ENCODE results near the gene RILPL1.
"Not testable (repeated sequence)": the region's sequence is repeated elsewhere in the genome, so short reads cannot be mapped to it uniquely, and the experiment has no call there.

RILPL1 gene, protein sequence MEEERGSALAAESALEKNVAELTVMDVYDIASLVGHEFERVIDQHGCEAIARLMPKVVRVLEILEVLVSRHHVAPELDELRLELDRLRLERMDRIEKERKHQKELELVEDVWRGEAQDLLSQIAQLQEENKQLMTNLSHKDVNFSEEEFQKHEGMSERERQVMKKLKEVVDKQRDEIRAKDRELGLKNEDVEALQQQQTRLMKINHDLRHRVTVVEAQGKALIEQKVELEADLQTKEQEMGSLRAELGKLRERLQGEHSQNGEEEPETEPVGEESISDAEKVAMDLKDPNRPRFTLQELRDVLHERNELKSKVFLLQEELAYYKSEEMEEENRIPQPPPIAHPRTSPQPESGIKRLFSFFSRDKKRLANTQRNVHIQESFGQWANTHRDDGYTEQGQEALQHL

DNA sequence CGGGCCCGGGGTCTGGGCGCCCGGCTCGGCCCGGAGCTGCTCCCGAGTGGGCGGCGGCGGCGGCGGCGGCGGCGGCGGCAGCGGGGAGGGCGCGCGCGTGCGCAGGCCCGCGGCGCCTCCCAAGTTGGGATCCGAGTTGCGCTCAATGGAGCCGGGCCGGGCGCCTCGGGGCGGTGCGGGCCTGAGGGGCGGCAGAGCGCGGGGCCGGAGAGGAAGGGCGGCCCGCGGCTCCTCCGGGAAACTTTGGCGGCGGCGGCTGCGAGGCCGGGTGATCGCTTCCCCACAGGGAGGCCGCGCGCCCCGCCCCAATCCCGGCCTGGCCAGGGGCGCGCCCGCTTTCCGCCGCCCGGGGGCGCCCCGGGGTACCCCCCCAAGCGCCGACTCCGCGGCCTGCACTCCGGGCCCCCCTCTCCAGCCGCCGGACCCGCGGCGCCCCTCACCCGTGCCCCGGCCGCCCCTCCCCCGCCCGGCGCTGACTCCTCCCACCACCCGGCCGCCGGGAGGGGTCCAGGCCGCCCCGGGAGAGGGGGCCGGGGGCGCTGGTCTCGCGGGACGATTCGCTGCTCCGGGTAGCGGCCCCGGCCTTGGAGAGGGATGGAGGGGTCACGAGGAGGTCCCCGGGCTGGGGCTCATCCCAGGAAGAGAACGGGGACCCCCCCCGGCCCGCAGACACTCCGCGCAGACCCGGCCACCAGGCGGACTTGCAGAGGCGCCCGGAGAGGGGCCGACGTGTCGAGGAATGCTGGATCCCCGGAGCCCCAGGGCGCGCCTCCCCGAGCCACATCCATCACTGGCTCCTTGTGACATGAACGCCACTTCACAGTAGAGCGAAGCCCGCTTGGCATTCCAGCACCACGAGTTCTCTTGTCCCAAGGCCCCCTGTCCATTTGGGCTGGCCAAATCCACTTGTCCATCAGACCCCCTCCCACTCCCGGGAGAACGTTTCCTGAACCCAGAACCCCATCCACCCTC lies at the start of gene RILPL1:
Gene RILPL1, minus strand, starts transcription at position 48 of the 972 bp plus-strand sequence. CDS start 237 bp downstream, outside the sequence.
- peak; percentile 27 for DNase-seq (ENCODE audit: low read depth)

DNA sequence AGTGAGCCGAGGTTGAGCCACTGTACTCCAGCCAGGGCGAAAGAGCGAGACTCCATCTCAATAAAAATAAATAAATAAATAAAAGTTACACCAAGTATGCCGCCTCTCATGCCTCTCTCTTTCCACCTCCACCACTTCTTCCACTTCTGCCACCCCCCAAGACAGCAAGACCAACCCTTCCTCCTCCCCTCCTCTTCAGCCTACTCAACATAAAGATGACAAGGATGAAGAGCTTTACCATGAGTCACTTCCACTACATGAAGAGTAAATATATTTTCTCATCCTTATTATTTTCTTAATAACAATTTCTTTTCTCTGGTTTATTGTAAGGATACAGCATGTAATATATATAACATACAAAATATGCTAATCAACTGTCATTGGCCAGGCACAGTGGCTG lies 47.3 kb upstream of the RILPL1 start:
- DNase-seq (ENCODE audit: low read depth): no peak

DNA sequence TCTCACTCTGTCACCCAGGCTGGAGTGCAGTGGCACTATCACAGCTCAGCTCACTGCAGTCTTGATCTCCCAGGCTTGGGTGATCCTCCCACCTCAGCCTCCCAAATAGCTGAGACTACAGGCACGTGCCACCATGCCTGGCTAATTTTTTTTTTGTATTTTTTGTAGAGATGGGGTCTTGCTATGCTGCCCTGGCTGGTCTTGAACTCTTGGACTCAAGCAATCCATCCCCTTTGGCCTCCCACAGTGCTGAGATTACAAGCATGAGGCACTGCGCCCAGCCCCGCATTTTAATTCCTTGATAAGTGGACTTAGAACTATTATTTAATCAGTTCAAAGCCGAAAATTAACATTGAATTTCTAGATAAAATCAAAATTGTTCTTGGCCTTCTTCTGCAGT lies 45.3 kb upstream of the RILPL1 start:
- DNase-seq (ENCODE audit: low read depth): not testable (repeated sequence)

DNA sequence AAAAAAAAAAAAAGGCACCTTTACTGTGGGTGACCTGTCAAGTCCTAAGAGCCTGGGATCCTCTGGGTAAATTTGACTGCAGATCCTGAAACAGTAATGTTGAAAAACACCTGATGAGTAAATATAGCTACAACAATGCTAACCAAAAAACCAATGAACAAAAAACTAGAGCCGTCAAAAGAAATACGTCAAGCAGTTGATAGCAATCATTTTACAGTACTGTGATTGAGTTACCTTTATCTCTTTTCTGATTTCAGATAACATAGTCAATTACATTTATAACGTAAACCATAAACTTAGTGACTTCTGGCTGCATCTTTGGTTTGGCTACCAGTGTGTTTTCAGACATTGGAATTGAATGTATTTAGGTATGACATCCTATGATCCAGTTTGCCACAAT lies 44.7 kb upstream of the RILPL1 start:
- DNase-seq (ENCODE audit: low read depth): no peak

DNA sequence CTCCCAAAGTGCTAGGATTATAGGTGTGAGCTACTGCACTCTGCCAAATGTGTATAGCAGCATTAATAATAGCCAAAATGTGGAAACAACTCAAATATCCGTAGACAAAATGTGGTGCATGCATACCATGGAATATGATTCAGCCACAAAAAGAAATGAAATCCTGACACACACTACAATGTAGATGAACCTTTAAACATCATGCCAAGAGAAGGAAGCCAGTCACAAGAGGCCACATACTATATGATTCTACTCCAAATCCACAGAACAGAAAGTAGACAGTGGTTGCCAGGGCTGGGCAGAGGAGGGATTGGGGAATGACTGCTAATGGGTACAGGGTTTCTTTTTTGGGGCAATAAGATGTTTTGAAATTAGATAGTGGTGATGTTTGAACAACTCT lies 43.1 kb upstream of the RILPL1 start:
- DNase-seq (ENCODE audit: low read depth): no peak

DNA sequence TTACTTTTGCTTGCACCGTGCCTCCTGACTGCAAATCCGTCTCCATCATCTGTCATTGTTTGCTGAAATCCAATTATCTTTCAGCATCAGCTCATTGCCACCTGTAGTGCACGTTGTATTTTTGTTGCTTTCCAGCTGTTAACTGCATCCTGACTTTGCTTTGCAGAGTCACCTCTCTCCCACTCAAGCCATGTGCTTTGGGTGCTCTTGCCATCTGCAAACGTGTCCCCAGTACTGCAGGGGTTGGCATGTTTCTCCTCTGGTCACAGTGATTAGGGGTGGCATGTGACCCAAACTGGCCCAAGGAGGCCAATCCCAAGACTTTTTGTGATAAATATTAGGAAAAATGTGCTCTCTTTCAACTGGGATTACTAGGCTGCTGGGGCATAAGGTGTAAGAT lies 40.4 kb upstream of the RILPL1 start:
- no peak for DNase-seq (ENCODE audit: low read depth)

DNA sequence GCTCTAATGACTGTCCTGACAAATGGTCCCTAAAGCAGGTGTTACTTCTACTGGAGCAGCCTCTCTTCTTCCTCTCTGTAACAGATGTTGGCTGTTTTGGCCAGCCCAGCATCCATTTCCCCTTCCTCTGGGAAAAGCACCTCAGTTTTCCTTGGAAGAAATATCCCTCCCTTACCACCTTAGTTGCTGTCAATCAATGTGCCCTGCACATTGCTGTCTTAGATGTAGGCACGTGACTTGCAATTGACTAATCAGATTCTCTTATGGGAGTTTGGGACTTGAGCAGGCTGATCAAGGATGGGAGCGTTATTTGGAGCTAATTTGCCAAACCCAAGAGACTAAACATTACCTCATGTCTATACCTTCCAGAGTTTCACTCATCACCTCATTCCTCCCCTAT lies 38.9 kb upstream of the RILPL1 start:
- DNase-seq (ENCODE audit: low read depth): no peak

DNA sequence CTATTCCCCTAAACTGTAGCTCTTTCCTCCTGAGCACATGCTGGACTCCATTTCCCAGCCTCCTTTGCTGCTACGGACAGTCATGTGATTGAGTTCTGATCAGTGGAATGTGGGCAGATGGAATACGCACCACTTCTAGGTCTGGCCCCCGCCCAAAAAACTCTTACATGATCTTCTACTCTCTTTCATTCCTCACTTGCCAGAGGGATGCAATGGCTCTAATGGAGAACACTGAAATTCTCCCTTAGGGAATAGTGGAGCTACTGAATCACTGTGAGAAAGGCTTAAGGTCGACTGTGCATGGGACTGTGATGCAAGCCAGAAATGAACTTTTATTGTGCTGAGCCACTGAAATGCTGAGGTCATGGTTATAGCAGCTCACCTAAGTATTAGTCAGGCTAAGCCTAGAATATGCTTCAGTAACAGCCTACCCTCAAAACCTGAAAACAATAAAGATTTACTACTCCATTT lies 37.9 kb upstream of the RILPL1 start:
- DNase-seq (ENCODE audit: low read depth): peak; percentile 98

DNA sequence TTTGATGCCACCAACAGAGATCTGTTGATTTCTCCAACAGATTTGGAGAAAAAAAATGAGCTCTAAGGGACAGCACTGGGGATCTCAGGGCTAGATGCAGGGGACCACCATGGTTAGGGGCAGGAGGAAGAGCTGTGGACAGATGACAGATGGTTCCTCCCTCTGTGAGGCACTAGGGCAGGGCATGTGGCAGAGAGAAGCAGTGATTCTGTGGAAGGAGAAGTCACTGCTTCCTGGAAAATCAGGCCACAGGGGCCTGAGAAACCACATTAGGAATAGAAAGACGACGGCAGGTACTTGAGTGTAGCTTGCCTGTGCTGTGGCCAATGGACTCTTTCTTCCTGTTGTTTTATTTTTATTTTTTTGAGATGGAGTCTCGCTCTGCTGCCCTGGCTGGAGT lies 25.9 kb upstream of the RILPL1 start:
- DNase-seq (ENCODE audit: low read depth): no peak

DNA sequence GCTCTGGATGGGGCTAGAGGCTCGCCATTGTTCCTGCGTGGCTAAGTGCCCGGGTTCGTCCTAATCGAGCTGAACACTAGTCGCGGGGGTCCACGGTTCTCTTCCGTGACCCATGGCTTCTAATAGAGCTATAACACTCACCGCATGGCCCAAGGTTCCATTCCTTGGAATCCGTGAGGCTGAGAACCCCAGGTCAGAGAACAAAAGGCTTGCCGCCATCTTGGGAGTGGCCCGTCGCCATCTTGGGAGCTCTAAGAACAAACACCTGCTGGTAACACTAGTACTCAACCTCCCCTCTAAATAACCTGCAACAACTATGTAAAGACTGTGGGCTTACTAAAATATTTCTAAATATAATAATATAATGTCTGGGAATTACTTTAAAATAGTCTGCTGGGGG lies 25.0 kb upstream of the RILPL1 start:
- not testable (repeated sequence) for DNase-seq (ENCODE audit: low read depth)

DNA sequence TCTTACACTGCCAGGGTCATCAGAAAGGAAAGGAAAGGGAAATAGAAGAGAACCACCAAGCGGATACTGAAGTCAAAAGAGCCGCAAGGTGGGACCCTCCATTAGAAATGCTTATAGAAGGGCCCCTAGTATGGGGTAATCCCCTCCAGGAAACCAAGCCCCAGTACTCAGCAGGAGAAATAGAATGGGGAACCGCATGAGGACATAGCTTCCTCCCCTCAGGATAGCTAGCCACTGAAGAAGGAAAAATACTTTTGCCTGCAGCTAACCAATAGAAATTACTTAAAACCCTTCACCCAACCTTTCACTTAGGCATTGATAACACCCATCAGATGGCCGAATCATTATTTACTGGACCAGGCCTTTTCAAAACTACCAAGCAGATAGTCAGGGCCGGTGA lies 21.3 kb upstream of the RILPL1 start:
- DNase-seq (ENCODE audit: low read depth): not testable (repeated sequence)

DNA sequence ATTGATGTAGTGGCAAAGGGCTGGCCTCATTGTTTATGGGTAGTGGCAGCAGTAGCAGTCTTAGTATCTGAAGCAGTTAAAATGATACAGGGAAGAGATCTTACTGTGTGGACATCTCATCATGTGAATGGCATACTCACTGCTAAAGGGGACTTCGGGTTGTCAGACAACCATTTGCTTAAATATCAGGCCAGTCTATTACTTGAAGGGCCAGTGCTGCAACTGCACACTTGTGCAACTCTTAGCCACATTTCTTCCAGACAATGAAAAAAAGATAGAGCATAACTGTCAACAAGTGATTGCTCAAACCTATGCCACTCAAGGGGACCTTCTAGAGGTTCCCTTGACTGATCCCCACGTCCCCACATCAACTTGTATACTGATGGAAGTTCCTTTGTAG lies 20.6 kb upstream of the RILPL1 start:
- DNase-seq (ENCODE audit: low read depth): not testable (repeated sequence)

DNA sequence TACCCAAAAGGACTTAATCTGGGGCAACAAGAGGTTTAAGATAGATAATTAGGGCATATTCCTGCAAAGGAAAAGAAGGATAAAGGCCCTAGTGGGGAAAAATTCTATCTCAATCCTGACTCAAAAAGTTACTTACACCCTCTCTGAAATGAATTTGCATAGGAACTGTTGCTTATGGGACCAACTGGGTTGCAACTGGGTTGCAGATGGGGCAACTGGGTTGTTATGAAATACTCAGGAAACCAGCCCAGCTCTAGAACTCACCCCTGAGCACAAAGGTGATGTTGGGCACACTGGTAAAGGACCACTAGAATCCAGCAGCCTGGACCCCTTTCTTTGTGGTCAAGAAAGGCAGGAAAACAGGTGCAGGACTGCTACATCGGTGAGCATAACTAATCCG lies 17.2 kb upstream of the RILPL1 start:
- DNase-seq (ENCODE audit: low read depth): no peak

DNA sequence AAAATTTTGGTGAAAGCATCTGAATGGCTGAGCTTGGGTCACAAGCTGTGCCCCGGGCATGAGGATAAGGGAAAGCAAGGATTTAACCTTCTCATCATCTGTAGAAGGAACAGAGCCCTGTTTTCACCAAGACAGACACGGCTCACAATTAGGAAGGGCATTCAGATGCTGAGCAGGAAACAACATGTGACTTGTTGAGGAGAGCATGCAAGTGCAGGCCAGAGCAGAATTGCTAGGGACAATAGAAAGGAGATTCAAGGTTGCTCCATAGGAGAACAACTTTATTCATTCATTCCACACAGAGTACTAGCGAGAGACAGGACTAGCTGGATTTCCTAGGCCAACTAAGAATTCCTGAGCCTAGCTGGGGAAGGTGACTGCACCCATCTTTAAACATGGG lies 14.6 kb upstream of the RILPL1 start:
- no peak for DNase-seq (ENCODE audit: low read depth)

DNA sequence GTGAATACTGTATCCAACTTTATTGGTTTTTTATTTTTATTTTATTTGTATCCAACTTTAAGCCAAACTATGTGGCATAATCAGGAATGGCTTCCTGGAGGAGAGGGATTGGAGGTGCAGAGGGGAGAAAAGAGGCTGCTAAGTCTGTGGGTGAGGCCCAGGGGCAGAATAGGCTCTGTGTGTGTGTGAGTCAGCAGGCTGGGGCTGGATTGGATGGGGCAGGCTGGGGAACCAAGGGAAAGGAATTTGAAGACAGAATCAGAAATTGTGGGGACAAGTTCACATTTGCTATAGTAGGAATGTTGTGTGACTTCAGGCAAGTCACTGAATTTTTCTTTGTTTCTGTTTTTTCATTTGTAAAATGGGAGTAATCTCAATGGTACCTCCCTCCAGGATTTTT lies 12.8 kb upstream of the RILPL1 start:
- no peak for DNase-seq (ENCODE audit: low read depth)

DNA sequence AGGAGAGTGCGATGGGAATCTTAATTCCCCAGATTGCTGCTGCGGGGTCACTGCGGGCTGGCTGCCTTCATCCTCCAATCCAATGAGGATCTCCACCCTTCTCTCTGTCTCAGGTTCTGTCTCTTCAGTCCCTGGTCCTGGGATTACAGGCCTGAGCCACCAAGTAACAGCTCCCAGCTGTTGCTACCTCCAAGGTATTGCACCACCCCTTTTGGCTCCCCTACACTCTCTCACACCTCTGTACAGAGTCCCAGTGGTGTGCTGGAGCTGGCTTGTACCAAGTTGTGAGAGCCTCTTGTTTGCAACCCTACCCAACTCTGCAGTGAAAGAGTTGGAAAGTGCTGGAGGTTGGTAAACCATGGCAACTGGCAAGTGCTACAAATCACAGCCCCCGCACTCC lies 10.0 kb upstream of the RILPL1 start:
- DNase-seq (ENCODE audit: low read depth): no peak

DNA sequence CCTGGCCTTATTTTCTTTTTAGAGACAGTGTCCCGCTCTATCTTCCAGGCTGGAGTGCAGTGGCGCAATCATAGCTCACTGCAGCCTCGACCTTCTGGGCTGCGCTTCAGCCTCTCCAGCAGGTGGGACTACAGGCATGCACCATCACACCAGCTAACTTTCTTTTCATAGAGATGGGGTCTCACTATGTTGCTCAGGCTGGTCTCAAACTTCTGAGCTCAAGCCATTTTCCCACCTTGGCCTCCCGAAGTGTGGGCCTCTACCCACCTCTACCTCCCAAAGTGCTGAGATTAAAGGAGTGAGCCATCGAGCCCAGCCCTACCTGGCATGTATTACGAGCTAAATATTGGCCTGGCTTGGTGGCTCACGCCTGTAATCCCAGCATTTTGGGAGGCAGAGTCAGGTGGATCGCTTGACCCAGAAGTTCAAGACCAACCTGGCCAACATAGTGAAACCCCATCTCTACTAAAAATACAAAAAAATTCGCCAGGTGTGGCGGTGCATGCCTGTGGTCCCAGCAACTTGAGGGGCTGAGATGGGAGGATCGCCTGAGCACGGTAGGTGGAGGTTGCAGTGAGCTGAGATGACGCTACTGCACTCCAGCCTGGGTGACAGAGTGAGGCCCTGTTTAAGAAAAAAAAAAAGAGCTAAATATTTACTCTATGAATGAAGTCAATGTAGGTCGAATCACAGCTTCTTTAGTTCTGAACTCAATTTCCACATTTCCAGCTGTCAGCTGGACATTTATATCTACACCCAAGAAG lies 7.6 kb upstream of the RILPL1 start:
- DNase-seq (ENCODE audit: low read depth): no peak

DNA sequence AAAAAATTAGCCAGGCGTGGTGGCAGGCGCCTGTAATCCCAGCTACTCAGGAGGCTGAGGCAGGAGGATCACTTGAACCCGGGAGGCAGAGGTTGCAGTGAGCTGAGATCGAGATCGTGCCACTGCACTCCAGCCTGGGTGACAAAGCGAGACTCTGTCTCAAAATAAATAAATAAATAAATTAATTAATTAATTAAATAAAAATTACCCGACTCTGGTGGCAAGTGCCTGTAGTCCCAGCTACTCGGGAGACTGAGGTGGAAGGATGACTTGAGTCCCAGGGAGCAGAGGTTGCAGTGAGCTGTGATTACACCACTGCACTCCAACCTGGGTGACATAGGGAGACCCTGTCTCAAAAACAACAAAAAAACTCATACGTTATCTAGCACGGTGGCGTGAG lies 2.4 kb upstream of the RILPL1 start:
- not testable (repeated sequence) for DNase-seq (ENCODE audit: low read depth)

DNA sequence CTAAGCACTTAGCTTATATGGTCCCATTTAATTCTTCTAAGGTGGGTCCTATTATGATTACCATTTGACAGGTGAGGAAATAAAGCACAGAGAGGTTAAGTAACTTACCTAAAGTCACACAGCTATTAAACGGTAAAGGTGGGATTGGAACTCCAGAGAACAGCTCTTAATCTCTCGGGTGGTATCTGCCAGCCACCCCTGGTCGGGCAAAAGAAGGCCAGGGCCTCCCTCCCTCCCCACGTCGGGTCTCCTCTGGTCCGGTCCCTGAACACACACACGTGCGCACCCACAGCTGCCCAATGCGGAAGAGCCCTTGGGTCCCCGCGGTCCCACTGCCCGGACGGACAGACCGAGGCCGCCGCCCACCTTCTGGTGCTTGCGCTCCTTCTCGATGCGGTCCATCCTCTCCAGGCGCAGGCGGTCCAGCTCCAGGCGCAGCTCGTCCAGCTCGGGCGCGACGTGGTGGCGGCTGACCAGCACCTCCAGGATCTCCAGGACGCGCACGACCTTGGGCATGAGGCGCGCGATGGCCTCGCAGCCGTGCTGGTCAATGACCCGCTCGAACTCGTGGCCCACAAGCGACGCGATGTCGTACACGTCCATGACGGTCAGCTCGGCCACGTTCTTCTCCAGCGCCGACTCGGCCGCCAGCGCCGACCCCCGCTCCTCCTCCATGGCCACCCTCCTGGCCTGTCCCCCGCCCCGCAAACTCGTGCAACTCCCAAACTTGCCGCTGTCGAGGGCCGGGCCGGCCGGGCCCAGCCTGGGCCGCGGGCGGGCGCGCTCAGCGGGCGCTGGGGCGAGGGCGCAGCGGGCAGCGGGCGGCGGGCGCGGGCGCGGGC lies 490 bp downstream of the RILPL1 start:
- DNase-seq (ENCODE audit: low read depth): peak; percentile 17

DNA sequence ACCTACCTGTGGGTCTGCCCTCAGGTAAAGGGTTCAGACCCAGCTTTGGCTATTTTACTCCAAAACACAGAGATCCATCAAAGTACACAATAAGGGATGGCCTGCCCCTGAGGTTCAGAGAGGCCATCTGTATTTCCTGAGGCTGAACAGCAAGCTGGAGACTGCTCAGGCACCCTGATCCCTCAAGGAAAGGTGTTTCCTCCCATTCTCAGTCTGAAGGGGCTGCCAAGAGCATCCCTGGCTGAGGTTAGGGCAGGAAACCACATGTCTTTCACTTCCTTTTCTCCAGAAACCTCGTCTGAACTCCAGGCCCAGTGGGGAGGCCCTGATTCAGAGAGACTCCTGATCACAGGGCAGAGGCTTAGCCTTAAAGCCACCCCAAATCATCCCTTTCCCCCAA lies 1.5 kb downstream of the RILPL1 start:
- DNase-seq (ENCODE audit: low read depth): peak; percentile 2

DNA sequence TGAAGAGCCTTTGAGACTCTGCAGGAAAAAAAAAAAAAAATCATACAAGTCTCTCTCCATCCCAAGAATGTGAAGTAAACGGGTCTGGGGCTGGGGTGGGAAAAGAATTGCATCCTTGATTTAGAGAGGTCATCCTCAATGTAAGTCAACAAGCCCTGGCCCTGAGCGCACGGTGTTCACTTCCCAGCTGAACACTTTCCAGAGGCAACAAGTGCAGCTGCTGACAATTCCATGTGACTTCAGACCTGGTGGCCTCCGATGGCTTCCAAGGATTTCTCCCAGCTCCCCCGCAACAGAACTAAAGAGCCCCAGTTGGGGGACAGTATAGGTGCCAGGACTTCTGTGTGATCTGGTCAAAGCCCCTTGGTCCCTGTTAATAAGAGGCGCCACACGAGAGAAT lies 2.4 kb downstream of the RILPL1 start:
- no peak for DNase-seq (ENCODE audit: low read depth)

Measured in stromal cell of bone marrow (primary cell).